Esophagus squamous epithelium (tissue), 5 donors: ENCODE data around the gene AP3B1. TPM values are rescaled to one million over a fixed set of nuclear protein-coding genes. Genes with fewer than 3 reads are reported as not detected.

Experiments
- DNase-seq: peaks from one replicate; lab custom pipeline; 2025; lab: John Stamatoyannopoulos, UW
- H3K27ac ChIP-seq, 4 donors: fragments of 200-600 bp; sonication (generic); one replicate each; pipeline ENCODE4 v1.5.1; 2016 to 2019; ENCODE audit warnings: mild to moderate bottlenecking in 1 of 4
- H3K27me3 ChIP-seq, 4 donors: fragments of 200-600 bp; sonication (generic); 1 replicate in 3 of 4; 2 replicates in 1 of 4; pipeline versions ENCODE4 v1.5.1 to v1.6.0; 2017 to 2021; ENCODE audit warnings: antibody characterized with exemption in 1 of 4
- H3K36me3 ChIP-seq, 3 donors: fragments of 200-600 bp; sonication (generic); one replicate each; pipeline ENCODE4 v1.5.1; 2016 to 2019
- H3K4me1 ChIP-seq, 3 donors: fragments of 200-600 bp; sonication (generic); one replicate each; pipeline ENCODE4 v1.5.1; 2017 to 2019
- H3K4me3 ChIP-seq, 4 donors: fragments of 200-600 bp; sonication (generic); 1 replicate in 3 of 4; 2 replicates in 1 of 4; pipeline ENCODE4 v1.5.1; 2016 to 2019; ENCODE audit warnings: mild to moderate bottlenecking in 2 of 4, moderate library complexity in 1 of 4
- H3K9me3 ChIP-seq, 3 donors: fragments of 200-600 bp; sonication (generic); one replicate each; pipeline ENCODE4 v1.5.1; 2016 to 2019
- POLR2A ChIP-seq, 4 donors: fragments of 450-650 bp; IDR thresholded peaks; one replicate each; pipeline ENCODE4 v1.6.1; 2017; ENCODE audit warnings: antibody characterized with exemption in 4 of 4, mild to moderate bottlenecking in 4 of 4, moderate library complexity in 3 of 4
- WGBS, 2 donors: methylation state at CpG; one replicate each; pipeline ENCODE4 v1.1.5; 2018; 5-methylcytosine and 5-hydroxymethylcytosine counted together
- intact Hi-C: fragments of 100-400 bp; cut with DNase I; formaldehyde crosslinking; loops from one replicate; pipeline ENCODE4 v1.15.0; 2022
- total RNA-seq, 4 donors: library from RNA; depleted of rRNA; stranded (reverse); fragments of >200 nt; gene quantifications; one replicate each; pipeline ENCODE4 v1.1.0, GENCODE V29; 2016
- TF ChIP-seq, protein P1 (sequence below), 6 experiments: fragments of 450-650 bp in 4 of 6; fragments of 200-600 bp in 2 of 6; sonication (generic) in 2 of 6; IDR thresholded peaks; one replicate each; pipeline ENCODE4 v1.5.1; 2016 to 2019; ENCODE audit warnings: antibody characterized with exemption in 6 of 6, mild to moderate bottlenecking in 4 of 6, moderate library complexity in 4 of 6
- donor health status: DM: yes; HTN: yes; CAD: no.

Gene AP3B1
- total RNA-seq, 4 donors from 2014 or later: 30.7 to 48.5 (median 41.9) TPM

DNA sequence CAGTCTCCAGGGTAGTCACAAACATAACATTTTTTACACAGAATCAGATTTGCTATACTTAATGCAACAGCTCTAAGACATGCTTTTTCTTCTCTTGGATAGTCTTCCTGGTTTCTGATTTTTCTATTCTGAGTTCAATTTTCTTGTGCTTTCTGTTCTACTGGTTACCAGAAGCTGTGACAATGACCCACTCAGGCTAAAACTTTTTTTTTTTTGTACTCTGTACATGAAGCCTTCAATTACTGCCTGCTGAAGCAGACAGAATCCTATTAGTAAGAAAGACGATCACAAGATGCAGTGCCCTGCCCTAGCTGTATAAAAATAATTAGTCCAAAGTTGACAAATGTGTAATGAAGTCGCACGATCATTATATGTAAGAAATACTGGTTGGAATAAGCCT lies 287.3 kb downstream of the AP3B1 start:
- Histone ChIP-seq H3K9me3 (no peaks in the 10 kb centered on the region), H3K4me1 (peaks cover 0 to 10% (median 0%) of the 10 kb centered on the region in 3 donors), H3K27ac (no peak overlapping the region), H3K27me3 (no peaks in the 10 kb centered on the region), H3K36me3 (peaks cover 0 to 11% (median 0%) of the 10 kb centered on the region in 3 donors), H3K4me3 (no peak overlapping the region)
- intact Hi-C loops: no loop called here
- TF ChIP-seq, protein P1, sequence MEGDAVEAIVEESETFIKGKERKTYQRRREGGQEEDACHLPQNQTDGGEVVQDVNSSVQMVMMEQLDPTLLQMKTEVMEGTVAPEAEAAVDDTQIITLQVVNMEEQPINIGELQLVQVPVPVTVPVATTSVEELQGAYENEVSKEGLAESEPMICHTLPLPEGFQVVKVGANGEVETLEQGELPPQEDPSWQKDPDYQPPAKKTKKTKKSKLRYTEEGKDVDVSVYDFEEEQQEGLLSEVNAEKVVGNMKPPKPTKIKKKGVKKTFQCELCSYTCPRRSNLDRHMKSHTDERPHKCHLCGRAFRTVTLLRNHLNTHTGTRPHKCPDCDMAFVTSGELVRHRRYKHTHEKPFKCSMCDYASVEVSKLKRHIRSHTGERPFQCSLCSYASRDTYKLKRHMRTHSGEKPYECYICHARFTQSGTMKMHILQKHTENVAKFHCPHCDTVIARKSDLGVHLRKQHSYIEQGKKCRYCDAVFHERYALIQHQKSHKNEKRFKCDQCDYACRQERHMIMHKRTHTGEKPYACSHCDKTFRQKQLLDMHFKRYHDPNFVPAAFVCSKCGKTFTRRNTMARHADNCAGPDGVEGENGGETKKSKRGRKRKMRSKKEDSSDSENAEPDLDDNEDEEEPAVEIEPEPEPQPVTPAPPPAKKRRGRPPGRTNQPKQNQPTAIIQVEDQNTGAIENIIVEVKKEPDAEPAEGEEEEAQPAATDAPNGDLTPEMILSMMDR (IDR thresholded peaks at IDR 0.05): no peak
- TF ChIP-seq POLR2A (IDR thresholded peaks at IDR 0.05): no peak
- WGBS, 2 donors: 93 to 95% methylated on average over 3 of the region's 3 CpGs
- DNase-seq: no peak

DNA sequence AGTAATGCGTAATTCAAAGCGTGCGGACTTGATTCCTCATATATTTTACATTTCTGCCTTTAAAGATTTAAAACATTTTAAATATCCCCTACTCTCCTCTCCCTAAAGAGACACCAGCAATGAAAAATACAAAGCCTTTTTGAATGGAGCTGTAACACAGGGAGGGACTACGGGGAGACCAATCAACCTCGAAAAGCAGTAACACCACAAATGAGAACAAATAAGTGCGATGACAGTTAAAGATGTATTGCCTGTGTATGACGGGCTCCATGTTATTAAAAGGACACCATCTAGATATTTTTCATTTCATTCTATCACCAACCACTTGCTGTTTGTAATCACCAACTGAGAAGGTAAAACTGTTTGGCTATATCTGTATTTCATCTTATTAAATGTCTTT lies 288.0 kb downstream of the AP3B1 start:
- H3K36me3 ChIP-seq: peaks cover 0 to 11% (median 0%) of the 10 kb centered on the region in 3 donors
- no peaks in the 10 kb centered on the region for H3K27me3 ChIP-seq
- WGBS, 2 donors: 94 to 96% methylated on average over 7 of the region's 7 CpGs
- DNase-seq: no peak
- no peak for TF ChIP-seq POLR2A (IDR thresholded peaks at IDR 0.05)
- TF ChIP-seq, protein P1 (IDR thresholded peaks at IDR 0.05): no peak
- H3K9me3 ChIP-seq: no peaks in the 10 kb centered on the region
- intact Hi-C loops: no loop called here
- H3K4me3 ChIP-seq: no peak overlapping the region
- peaks cover 0 to 10% (median 0%) of the 10 kb centered on the region in 3 donors for H3K4me1 ChIP-seq
- H3K27ac ChIP-seq: no peak overlapping the region

DNA sequence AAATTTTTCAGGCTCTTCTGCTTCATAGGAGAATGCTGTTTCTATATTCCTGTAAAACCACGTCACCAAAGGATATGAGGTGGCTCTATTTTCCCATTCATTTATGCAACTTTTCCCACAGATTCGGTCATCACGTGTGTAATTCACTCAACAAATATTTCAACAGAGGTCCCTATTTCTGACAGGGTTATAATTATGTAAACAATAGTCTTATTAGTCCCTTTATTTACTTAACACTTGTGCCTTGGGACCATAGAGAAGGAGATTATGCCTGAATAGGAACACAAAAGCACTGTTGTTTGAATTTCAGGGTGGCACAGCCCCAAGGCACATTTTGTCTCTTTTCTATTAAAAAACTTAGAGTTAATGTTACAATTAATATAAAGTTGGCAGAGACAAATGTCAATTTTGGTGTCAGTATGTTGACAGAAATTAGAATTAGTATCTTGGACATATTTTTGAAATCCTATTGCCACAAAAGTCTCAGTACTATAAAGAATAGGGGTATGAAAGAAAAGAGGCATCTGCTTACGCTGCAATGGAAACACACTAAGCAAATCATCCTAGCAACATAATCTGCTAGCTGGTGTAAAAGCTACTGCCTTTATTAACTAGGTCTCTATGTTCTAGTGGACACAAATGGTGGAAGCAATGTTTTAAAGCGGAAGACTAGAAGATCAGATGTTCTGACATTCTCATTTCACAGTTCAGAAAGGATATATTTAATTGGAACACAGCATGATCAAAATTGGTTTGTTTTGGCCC lies 289.3 kb downstream of the AP3B1 start:
- TF ChIP-seq, protein P1 (IDR thresholded peaks at IDR 0.05): no peak
- no peak for TF ChIP-seq POLR2A (IDR thresholded peaks at IDR 0.05)
- WGBS, 2 donors: 79 to 81% methylated on average over 5 of the region's 5 CpGs
- no peak for DNase-seq

DNA sequence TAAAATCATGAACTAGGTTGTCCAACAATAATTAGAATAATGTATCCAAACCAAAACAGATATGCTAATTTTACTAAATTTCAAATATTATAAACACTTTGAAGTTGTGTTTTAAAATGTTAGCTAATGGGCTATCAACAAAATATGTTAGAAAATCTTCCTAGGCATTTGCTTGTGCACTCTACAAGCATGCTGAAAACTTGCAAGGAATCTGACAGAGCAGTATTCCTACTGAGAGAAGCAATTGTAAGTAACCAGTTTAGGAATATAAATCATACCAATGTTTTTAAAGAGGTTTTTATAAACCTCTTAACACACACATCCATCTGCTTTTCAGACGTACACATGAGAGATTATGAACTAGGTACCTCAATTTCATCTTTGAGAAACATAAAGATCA lies 289.9 kb downstream of the AP3B1 start:
- DNase-seq: no peak
- intact Hi-C loops: no loop called here
- Histone ChIP-seq H3K27ac (no peak overlapping the region), H3K27me3 (no peaks in the 10 kb centered on the region), H3K9me3 (no peaks in the 10 kb centered on the region), H3K36me3 (peaks cover 0 to 26% (median 0%) of the 10 kb centered on the region in 3 donors), H3K4me1 (peaks cover 0 to 2% (median 0%) of the 10 kb centered on the region in 3 donors), H3K4me3 (no peak overlapping the region)
- TF ChIP-seq, protein P1 (IDR thresholded peaks at IDR 0.05): no peak
- TF ChIP-seq POLR2A (IDR thresholded peaks at IDR 0.05): no peak
- 81 to 82% methylated on average over 1 of the region's 1 CpG for WGBS, 2 donors

More for the DNA sequence above, 289.3 kb downstream of the AP3B1 start:
- Histone ChIP-seq H3K27ac (no peak overlapping the region), H3K27me3 (no peaks in the 10 kb centered on the region), H3K4me3 (no peak overlapping the region), H3K9me3 (no peaks in the 10 kb centered on the region), H3K4me1 (peaks cover 0 to 9% (median 0%) of the 10 kb centered on the region in 3 donors), H3K36me3 (peaks cover 0 to 20% (median 0%) of the 10 kb centered on the region in 3 donors)
- intact Hi-C loops: no loop called here

DNA sequence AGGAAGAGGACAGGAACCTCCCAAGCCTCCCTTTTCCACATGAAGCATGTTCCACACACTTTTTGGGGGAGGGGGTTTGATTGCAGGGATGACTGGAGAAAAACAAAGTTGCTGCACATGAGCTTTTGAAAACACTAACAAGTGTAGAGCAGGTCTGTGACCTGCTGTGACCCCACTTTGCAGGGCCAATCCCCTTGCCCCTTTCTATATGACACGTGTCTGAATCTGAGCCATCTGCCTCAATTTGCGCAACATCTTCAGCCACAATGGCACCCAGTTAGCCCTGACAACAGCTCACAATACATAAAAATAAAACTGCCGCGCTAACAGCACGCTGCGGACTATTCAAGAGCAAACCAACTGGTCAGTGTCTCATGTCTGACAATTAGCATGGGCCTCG lies 290.6 kb downstream of the AP3B1 start:
- no peak for TF ChIP-seq POLR2A (IDR thresholded peaks at IDR 0.05)
- no peak for DNase-seq
- 94 to 100% methylated on average over 5 to 7 of the region's 7 CpGs for WGBS, 2 donors
- Histone ChIP-seq H3K4me1 (no peaks in the 10 kb centered on the region), H3K36me3 (peaks cover 0 to 33% (median 0%) of the 10 kb centered on the region in 3 donors), H3K9me3 (no peaks in the 10 kb centered on the region), H3K4me3 (no peak overlapping the region), H3K27me3 (no peaks in the 10 kb centered on the region), H3K27ac (no peak overlapping the region)
- intact Hi-C loops: no loop called here
